ENCODE data around the gene CCDC187.

- TF ChIP-seq POLR2A (IDR thresholded peaks at IDR 0.05) (no peak), POLR2AphosphoS5 (IDR thresholded peaks at IDR 0.05) (no peak), EP300 (IDR thresholded peaks at IDR 0.05) (no peak)
Observed at GRCh38 chr9:136291306-136292025, 12.4 kb downstream of the CCDC187 start.
